Neutrophil (primary cell): ENCODE measurements around the gene GPRC5B.

Source experiments
- H3K27ac ChIP-seq: fragments of 200-600 bp; sonication (generic); 2 replicates; pipeline ENCODE4 v1.5.1; 2016; ENCODE audit warnings: mild to moderate bottlenecking, moderate library complexity
- H3K27me3 ChIP-seq: fragments of 200-600 bp; sonication (generic); 2 replicates; pipeline ENCODE4 v1.6.0; 2016; ENCODE audit warnings: mild to moderate bottlenecking
- H3K36me3 ChIP-seq: fragments of 200-600 bp; sonication (generic); 2 replicates; pipeline ENCODE4 v1.5.1; 2017
- H3K4me1 ChIP-seq, 2 experiments: fragments of 200-600 bp in 1 of 2; sonication (generic) in 1 of 2; 1 replicate in 1 of 2; 2 replicates in 1 of 2; pipeline versions ENCODE4 v1.5.1 to v1.6.1; 2013 to 2016; ENCODE audit warnings: low read depth in 1 of 2, low read length in 1 of 2, mild to moderate bottlenecking in 1 of 2, moderate library complexity in 1 of 2; ENCODE audit not compliant: control insufficient read depth in 1 of 2, insufficient read depth in 1 of 2
- H3K4me3 ChIP-seq, 2 experiments: fragments of 200-600 bp in 1 of 2; sonication (generic) in 1 of 2; 1 replicate in 1 of 2; 2 replicates in 1 of 2; pipeline ENCODE4 v1.5.1; 2013 to 2016; ENCODE audit warnings: low read depth in 1 of 2, low read length in 1 of 2, mild to moderate bottlenecking in 1 of 2, moderate library complexity in 1 of 2
- H3K9me3 ChIP-seq: fragments of 200-600 bp; sonication (generic); 2 replicates; pipeline ENCODE4 v1.5.1; 2016
- TF ChIP-seq, protein P1 (sequence below): fragments of 200-600 bp; sonication (generic); IDR thresholded peaks from 2 replicates; pipeline ENCODE4 v1.5.1; 2016; ENCODE audit warnings: antibody characterized with exemption

Gene GPRC5B

DNA sequence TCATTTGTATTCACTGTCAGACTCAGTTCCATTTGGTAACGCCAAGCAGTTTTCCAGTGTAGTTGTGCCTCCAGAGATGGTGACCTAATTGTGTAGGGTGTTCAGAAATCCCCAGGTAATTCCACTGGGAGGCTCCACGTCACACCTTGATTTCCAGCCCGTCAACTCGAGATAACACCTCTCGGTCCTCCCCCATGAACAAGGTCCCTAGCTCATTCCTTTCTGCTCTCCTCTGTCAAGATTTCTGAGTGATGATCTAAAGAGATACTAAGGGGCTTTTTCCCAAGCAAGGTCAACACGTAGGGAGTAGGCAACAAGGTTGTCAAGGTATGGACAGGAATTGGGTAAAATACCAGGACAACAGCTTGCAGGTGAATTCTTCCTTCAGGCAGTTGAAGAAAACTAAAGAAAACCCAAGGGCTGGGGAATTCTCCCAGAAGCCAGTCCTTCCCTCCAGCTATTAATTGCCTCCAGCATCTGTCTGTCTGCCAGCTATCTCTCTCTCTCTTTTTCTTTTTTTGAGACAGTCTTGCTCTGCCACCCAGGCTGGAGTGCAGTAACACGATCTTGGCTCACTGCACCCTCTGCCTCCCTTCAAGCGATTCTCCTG, 31.4 kb downstream of the GPRC5B start:
- no peaks in the 10 kb centered on the region for H3K9me3 ChIP-seq
- TF ChIP-seq, protein P1, sequence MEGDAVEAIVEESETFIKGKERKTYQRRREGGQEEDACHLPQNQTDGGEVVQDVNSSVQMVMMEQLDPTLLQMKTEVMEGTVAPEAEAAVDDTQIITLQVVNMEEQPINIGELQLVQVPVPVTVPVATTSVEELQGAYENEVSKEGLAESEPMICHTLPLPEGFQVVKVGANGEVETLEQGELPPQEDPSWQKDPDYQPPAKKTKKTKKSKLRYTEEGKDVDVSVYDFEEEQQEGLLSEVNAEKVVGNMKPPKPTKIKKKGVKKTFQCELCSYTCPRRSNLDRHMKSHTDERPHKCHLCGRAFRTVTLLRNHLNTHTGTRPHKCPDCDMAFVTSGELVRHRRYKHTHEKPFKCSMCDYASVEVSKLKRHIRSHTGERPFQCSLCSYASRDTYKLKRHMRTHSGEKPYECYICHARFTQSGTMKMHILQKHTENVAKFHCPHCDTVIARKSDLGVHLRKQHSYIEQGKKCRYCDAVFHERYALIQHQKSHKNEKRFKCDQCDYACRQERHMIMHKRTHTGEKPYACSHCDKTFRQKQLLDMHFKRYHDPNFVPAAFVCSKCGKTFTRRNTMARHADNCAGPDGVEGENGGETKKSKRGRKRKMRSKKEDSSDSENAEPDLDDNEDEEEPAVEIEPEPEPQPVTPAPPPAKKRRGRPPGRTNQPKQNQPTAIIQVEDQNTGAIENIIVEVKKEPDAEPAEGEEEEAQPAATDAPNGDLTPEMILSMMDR = no peak
- no peaks in the 10 kb centered on the region for H3K4me1 ChIP-seq
- no peak overlapping the region for H3K4me3 ChIP-seq
- no peaks in the 10 kb centered on the region for H3K36me3 ChIP-seq
- H3K27me3 ChIP-seq = no peaks in the 10 kb centered on the region
- H3K27ac ChIP-seq = no peak overlapping the region

DNA sequence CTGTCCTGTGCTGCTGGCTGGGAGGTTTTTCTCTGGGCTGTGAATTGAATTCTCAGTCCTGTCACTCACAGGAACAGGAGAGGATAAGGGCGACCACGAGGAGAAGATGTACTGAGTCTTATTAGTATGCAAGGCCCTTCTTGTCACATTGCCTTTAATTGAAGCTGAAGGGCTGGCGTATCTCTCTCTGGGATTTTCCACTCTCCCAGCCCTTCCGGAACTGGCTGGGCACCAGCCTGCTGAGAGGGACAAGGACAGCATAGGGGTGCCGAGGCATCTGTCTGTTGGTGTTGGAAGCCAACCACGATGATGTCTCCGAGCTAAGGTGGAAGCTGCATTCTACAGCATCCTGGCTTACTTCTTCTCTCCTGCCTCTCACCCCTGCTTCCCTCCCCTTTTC, 33.2 kb downstream of the GPRC5B start:
- Histone ChIP-seq H3K27me3 (no peaks in the 10 kb centered on the region), H3K27ac (no peak overlapping the region), H3K36me3 (no peaks in the 10 kb centered on the region), H3K4me1 (no peaks in the 10 kb centered on the region), H3K9me3 (no peaks in the 10 kb centered on the region), H3K4me3 (no peak overlapping the region)
- TF ChIP-seq, protein P1 = no peak

GRCh38 chr16:19850131-19850817, 34.4 kb downstream of the GPRC5B start:
- TF ChIP-seq, protein P1 = no peak
- Histone ChIP-seq H3K4me3 (no peak overlapping the region), H3K9me3 (no peaks in the 10 kb centered on the region), H3K27me3 (no peaks in the 10 kb centered on the region), H3K36me3 (no peaks in the 10 kb centered on the region), H3K4me1 (no peaks in the 10 kb centered on the region), H3K27ac (no peak overlapping the region)

DNA sequence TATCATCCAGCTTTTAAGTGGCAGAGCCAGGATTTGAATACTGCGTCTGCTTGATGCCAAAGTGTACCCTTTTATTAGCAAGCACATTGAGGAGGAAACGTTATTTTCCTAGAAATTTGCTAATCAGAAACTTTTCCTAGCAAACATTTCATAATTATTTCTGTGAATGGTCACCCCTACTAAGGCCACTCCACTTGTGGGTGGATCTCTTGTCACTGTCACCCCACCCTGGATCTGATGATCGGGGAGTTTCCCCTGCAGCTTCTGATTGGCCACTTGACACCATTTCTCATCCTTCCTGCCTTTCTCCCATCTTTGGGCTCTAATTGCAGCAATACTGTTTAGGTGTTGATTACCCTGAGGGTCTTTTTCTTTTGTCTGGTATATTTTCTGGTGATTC, 35.9 kb downstream of the GPRC5B start:
- no peak overlapping the region for H3K27ac ChIP-seq
- H3K9me3 ChIP-seq = no peaks in the 10 kb centered on the region
- no peaks in the 10 kb centered on the region for H3K36me3 ChIP-seq
- H3K4me1 ChIP-seq = no peaks in the 10 kb centered on the region
- TF ChIP-seq, protein P1 = no peak
- H3K27me3 ChIP-seq = no peaks in the 10 kb centered on the region
- H3K4me3 ChIP-seq = no peak overlapping the region

DNA sequence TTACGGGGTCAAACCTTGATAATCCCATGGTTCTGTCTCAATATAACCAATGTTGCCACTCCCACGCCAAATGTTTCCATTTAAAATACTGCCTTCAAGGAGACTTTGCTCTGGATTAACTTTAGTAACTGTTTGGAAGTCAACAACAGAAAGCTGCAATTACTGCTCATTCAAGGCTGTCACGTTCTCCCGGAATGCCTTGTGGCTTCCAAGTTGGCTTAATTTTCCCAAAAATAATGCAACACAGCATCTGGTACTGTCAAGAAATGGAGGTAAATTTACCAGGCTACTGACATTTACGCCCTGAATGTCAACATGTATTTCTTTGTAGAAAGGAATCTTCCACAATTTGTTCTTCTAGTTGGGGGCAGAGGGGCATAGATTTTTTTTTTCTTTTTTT, 38.2 kb downstream of the GPRC5B start:
- no peaks in the 10 kb centered on the region for H3K9me3 ChIP-seq

More for the DNA sequence above, 38.2 kb downstream of the GPRC5B start:
- Histone ChIP-seq H3K4me3 (no peak overlapping the region), H3K27ac (no peak overlapping the region), H3K27me3 (no peaks in the 10 kb centered on the region), H3K4me1 (no peaks in the 10 kb centered on the region), H3K36me3 (no peaks in the 10 kb centered on the region)
- TF ChIP-seq, protein P1 = no peak
